Left ventricle myocardium inferior (tissue), 1 donor: ENCODE results near the gene TBX2. TPM values are rescaled to one million over a fixed set of nuclear protein-coding genes. Genes with fewer than 3 reads are reported as not detected.
"Not testable (repeated sequence)": the region's sequence is repeated elsewhere in the genome, so short reads cannot be mapped to it uniquely, and the experiment has no call there.

ENCODE experiments used
- DNase-seq: peaks from one replicate; pipeline ENCODE4 v3.0.0-alpha.2; 2020
- H3K27ac ChIP-seq: fragments of 200-600 bp; replicated peaks from 2 replicates; pipeline ENCODE4 v1.8.0; 2021
- H3K27me3 ChIP-seq: fragments of 200-600 bp; 2 replicates; pipeline ENCODE4 v1.8.0; 2021; ENCODE audit warnings: low read depth
- H3K36me3 ChIP-seq: fragments of 200-600 bp; 2 replicates; pipeline ENCODE4 v1.8.0; 2021
- H3K4me1 ChIP-seq: fragments of 200-600 bp; 2 replicates; pipeline ENCODE4 v1.8.0; 2021
- H3K4me3 ChIP-seq: fragments of 200-600 bp; 2 replicates; pipeline ENCODE4 v1.8.0; 2021; ENCODE audit warnings: mild to moderate bottlenecking, moderate library complexity
- H3K9me3 ChIP-seq: fragments of 200-600 bp; replicated peaks from 2 replicates; pipeline ENCODE4 v1.8.0; 2021
- intact Hi-C: fragments of 100-400 bp; cut with micrococcal nuclease; formaldehyde crosslinking; loops from one replicate; pipeline ENCODE4 v1.11.0; 2022
- total RNA-seq: library from RNA; stranded (reverse); fragmentation: NEBNext Ultra II Directional; extraction: Animal tissue kit (Norgen Biotek cat#: 25700); gene quantifications from one replicate; pipeline ENCODE4 v1.2.1, GENCODE V29; 2021
- TF ChIP-seq, protein P1 (sequence below): fragments of 200-600 bp; IDR thresholded peaks from 2 replicates; pipeline ENCODE4 v1.8.0; 2021; ENCODE audit warnings: antibody characterized with exemption, mild to moderate bottlenecking, borderline replicate concordance
- donor health status: DM: no; HTN: yes; CAD: no; lungs with severe emphysema.

Gene TBX2
- total RNA-seq, 1 donor from 2014 or later = 8.2 TPM

DNA sequence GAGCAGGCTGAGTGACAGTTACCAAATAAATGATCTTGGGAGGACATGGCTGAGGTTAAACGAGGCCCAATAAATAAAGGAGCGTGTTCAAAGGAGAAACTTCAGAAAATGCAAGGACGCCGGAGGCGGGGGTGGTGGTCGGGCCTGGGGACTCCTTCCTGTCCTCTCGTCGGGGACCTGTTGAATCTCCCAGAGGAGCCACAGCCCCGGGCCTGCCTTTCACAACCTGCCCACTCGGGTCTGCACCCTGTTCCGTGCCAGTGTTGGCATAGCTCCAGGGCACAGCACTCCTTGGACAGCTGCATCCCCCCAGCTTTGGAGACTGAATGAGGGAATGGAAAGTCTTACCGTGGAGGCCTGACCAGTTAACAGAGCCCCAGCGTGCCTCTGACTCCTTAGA is 44.4 kb downstream of the TBX2 start:
- no peaks in the 10 kb centered on the region for H3K36me3 ChIP-seq
- H3K27ac ChIP-seq = no peak overlapping the region
- TF ChIP-seq, protein P1, sequence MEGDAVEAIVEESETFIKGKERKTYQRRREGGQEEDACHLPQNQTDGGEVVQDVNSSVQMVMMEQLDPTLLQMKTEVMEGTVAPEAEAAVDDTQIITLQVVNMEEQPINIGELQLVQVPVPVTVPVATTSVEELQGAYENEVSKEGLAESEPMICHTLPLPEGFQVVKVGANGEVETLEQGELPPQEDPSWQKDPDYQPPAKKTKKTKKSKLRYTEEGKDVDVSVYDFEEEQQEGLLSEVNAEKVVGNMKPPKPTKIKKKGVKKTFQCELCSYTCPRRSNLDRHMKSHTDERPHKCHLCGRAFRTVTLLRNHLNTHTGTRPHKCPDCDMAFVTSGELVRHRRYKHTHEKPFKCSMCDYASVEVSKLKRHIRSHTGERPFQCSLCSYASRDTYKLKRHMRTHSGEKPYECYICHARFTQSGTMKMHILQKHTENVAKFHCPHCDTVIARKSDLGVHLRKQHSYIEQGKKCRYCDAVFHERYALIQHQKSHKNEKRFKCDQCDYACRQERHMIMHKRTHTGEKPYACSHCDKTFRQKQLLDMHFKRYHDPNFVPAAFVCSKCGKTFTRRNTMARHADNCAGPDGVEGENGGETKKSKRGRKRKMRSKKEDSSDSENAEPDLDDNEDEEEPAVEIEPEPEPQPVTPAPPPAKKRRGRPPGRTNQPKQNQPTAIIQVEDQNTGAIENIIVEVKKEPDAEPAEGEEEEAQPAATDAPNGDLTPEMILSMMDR = no peak
- intact Hi-C loops = no loop called here
- H3K27me3 ChIP-seq = peaks cover 97% of the 10 kb centered on the region
- H3K4me3 ChIP-seq = no peak overlapping the region
- H3K4me1 ChIP-seq = no peaks in the 10 kb centered on the region
- no peak for DNase-seq
- no peaks in the 10 kb centered on the region for H3K9me3 ChIP-seq

GRCh38 chr17:61444831-61445230 is 45.2 kb downstream of the TBX2 start:
- no peak overlapping the region for H3K4me3 ChIP-seq
- TF ChIP-seq, protein P1 = no peak
- no peaks in the 10 kb centered on the region for H3K4me1 ChIP-seq
- peaks cover 97% of the 10 kb centered on the region for H3K27me3 ChIP-seq
- no peaks in the 10 kb centered on the region for H3K9me3 ChIP-seq
- intact Hi-C loops = no loop called here
- H3K36me3 ChIP-seq = no peaks in the 10 kb centered on the region
- no peak overlapping the region for H3K27ac ChIP-seq
- no peak for DNase-seq

DNA sequence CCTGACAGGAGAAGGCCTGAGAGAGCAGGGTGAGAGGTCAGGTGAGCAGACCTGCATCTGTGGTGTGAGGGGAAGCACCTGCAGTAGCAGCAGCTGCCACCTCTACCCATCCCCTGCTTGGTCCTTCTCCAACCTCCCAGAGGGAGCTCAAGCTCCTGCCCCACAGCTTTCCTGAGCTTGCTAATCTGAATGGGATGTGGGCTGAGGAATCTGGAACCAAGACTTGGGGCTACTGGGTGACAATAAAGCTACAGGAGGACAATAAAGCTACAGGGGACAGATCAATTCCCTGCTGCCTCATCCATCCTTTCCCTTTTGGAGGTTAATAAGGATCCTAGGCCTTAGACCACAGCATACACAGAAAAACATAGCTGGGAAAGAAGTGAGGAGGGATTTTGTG is 47.7 kb downstream of the TBX2 start:
- intact Hi-C loops = no loop called here
- Histone ChIP-seq H3K27me3 (peaks cover 98% of the 10 kb centered on the region), H3K9me3 (no peaks in the 10 kb centered on the region), H3K36me3 (no peaks in the 10 kb centered on the region), H3K4me3 (no peak overlapping the region), H3K27ac (no peak overlapping the region), H3K4me1 (peaks cover 11% of the 10 kb centered on the region)
- DNase-seq = no peak
- TF ChIP-seq, protein P1 = no peak

GRCh38 chr17:61448042-61448441 is 48.4 kb downstream of the TBX2 start:
- intact Hi-C loops = no loop called here
- no peak for DNase-seq
- Histone ChIP-seq H3K27ac (no peak overlapping the region), H3K9me3 (no peaks in the 10 kb centered on the region), H3K36me3 (no peaks in the 10 kb centered on the region), H3K4me3 (no peak overlapping the region), H3K4me1 (peaks cover 16% of the 10 kb centered on the region), H3K27me3 (peaks cover 98% of the 10 kb centered on the region)
- TF ChIP-seq, protein P1 = no peak

- H3K4me3 ChIP-seq, H3K36me3 ChIP-seq, DNase-seq, H3K27ac ChIP-seq, intact Hi-C loops, H3K9me3 ChIP-seq: not testable (repeated sequence)
- Histone ChIP-seq H3K27me3 (peaks cover 98% of the 10 kb centered on the region), H3K4me1 (peaks cover 18% of the 10 kb centered on the region)
Measured at GRCh38 chr17:61449140-61449539, 49.5 kb downstream of the TBX2 start.

DNA sequence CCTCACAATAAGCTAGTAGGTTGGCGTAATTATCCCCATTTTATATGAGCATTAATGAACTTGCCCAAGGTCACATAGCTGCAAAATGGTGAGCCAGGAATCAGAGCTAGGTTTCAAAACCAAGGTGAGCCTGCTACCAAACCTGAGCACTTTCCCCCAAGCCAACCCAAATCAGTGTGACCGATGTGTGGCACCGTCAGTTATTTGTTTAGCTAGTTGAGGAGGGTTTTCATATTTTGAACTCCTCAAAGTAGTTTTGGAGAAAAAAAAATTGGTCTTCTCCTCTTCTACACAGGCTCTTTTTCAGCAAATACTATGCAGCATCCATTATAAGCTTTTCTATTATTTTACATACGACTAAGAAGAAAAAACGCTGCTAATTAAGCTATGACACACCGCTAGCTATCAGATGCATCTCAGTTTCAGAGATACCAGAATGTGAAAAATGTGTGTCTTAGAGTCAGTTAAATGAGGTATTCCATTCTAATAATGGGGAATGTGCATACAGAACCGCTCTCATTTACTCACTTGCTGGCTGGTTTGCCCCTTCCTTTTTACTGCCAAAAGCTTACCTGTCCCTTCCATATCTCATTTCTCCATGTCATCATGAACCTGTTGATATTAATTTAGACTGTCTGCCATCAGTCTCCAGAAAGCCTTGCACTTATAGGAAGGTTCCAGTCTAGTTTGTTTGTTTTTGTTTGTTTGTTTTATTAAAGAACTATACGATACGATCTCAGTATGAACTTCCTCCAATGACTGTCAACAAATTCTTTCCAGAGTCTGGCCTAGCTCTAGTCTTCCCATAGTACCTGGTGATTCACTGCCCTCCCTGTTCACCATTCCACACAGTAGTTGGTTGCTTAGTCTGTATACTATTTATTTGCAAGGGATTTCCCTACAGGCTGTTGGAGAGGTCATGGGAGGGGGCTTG is 50.3 kb downstream of the TBX2 start:
- intact Hi-C loops = no loop called here
- TF ChIP-seq, protein P1 = no peak
- no peak overlapping the region for H3K4me3 ChIP-seq

More for the DNA sequence above, 50.3 kb downstream of the TBX2 start:
- peaks cover 98% of the 10 kb centered on the region for H3K27me3 ChIP-seq
- peaks cover 27% of the 10 kb centered on the region for H3K4me1 ChIP-seq
- no peaks in the 10 kb centered on the region for H3K9me3 ChIP-seq
- H3K36me3 ChIP-seq = no peaks in the 10 kb centered on the region
- DNase-seq = no peak
- no peak overlapping the region for H3K27ac ChIP-seq
